Transverse colon (tissue), 3 donors: ENCODE results near the gene PLCD1.

Experiments used
- CTCF ChIP-seq, 5 experiments: fragments of 200-600 bp in 3 of 5; fragments of 450-650 bp in 2 of 5; sonication (generic) in 3 of 5; IDR thresholded peaks; 1 replicate in 2 of 5; 2 replicates in 3 of 5; pipeline ENCODE4 v1.5.1; 2016 to 2017; ENCODE audit warnings: antibody characterized with exemption in 5 of 5, inconsistent platforms in 3 of 5, mild to moderate bottlenecking in 2 of 5, moderate library complexity in 1 of 5
- EP300 ChIP-seq: sonication (generic); formaldehyde crosslinking; IDR thresholded peaks from one replicate; pipeline ENCODE4 v1.6.1; 2017; ENCODE audit warnings: antibody characterized with exemption, low read depth
- POLR2A ChIP-seq: fragments of 450-650 bp; IDR thresholded peaks from one replicate; pipeline ENCODE4 v1.6.1; 2016; ENCODE audit warnings: antibody characterized with exemption, mild to moderate bottlenecking, moderate library complexity

- TF ChIP-seq POLR2A (no peak), CTCF (IDR thresholded peaks at IDR 0.05) (no peak), EP300 (no peak)
These were observed 60.4 kb downstream of the PLCD1 start for GRCh38 chr3:37968813-37969595.
